A673 (cell line): ENCODE data around the gene DYTN.

Experiments used
- EZH2 ChIP-seq: fragments of 200-600 bp; sonication (generic); IDR thresholded peaks from 2 replicates; pipeline ENCODE4 v1.6.1; 2017; ENCODE audit warnings: borderline replicate concordance, low read depth, mild to moderate bottlenecking, mixed read lengths, antibody characterized with exemption, low read length; ENCODE audit not compliant: poor library complexity, severe bottlenecking
- TF ChIP-seq, protein P1 (sequence below): fragments of 300-800, 200-600 bp; sonication (generic); conservative IDR thresholded peaks from 2 replicates; pipeline ENCODE4 v1.5.1; 2017; ENCODE audit warnings: low read depth, mild to moderate bottlenecking, antibody characterized with exemption, low read length, moderate library complexity, mixed read lengths

DNA sequence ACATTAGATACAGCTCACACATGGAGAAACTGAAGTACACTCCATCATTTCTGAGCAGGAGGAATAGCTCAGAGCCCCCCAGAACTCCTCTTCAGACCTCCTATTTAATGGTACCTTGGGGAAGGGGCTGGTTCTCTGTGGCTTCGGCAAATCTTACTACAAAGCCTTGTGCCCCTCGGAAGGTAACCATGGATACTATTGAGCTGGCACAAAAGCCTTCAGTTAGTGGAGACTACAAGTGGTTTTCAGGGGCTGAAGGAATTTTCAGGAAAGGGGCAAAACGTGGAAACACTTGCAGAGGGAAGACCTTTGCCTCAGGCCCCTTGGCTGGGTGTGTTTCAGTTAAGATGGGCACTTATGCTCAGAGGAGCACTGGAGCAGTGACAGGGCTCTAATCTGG, 77.0 kb downstream of the DYTN start:
- TF ChIP-seq, protein P1, sequence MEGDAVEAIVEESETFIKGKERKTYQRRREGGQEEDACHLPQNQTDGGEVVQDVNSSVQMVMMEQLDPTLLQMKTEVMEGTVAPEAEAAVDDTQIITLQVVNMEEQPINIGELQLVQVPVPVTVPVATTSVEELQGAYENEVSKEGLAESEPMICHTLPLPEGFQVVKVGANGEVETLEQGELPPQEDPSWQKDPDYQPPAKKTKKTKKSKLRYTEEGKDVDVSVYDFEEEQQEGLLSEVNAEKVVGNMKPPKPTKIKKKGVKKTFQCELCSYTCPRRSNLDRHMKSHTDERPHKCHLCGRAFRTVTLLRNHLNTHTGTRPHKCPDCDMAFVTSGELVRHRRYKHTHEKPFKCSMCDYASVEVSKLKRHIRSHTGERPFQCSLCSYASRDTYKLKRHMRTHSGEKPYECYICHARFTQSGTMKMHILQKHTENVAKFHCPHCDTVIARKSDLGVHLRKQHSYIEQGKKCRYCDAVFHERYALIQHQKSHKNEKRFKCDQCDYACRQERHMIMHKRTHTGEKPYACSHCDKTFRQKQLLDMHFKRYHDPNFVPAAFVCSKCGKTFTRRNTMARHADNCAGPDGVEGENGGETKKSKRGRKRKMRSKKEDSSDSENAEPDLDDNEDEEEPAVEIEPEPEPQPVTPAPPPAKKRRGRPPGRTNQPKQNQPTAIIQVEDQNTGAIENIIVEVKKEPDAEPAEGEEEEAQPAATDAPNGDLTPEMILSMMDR = no peak
- no peak for TF ChIP-seq EZH2
